Stimulated activated CD4-positive, alpha-beta T cell treated with anti-CD3 and anti-CD28 coated beads, Interleukin-4, amount 100 ng/mL, for 4 hours (primary cell): ENCODE measurements around the gene ZNF423.

ENCODE experiments used
- DNase-seq, 2 experiments: peaks; one replicate each; pipeline ENCODE4 v3.0.0-alpha.2; 2020

ZNF423 gene

GRCh38 chr16:49747654-49748053, 108.3 kb downstream of the ZNF423 start:
- DNase-seq = no peak

GRCh38 chr16:49746545-49746944, 109.4 kb downstream of the ZNF423 start:
- no peak for DNase-seq

GRCh38 chr16:49745311-49745747, 110.6 kb downstream of the ZNF423 start:
- DNase-seq = no peak

GRCh38 chr16:49744244-49745220, 111.4 kb downstream of the ZNF423 start:
- no peak for DNase-seq

GRCh38 chr16:49743658-49744057, 112.3 kb downstream of the ZNF423 start:
- DNase-seq = no peak

- DNase-seq = no peak
These were observed 112.8 kb downstream of the ZNF423 start for GRCh38 chr16:49743203-49743464.

GRCh38 chr16:49742428-49743202, 113.3 kb downstream of the ZNF423 start:
- no peak for DNase-seq

GRCh38 chr16:49740256-49740655, 115.7 kb downstream of the ZNF423 start:
- DNase-seq = no peak

- DNase-seq = no peak
These were observed 116.5 kb downstream of the ZNF423 start for GRCh38 chr16:49739381-49739780.

GRCh38 chr16:49738832-49739231, 117.1 kb downstream of the ZNF423 start:
- DNase-seq = no peak

- no peak for DNase-seq
These were observed 117.9 kb downstream of the ZNF423 start for GRCh38 chr16:49738001-49738400.

- no peak for DNase-seq
These were observed 118.4 kb downstream of the ZNF423 start for GRCh38 chr16:49737541-49737940.

GRCh38 chr16:49734331-49734730, 121.6 kb downstream of the ZNF423 start:
- DNase-seq = no peak

GRCh38 chr16:49733313-49734009, 122.5 kb downstream of the ZNF423 start:
- no peak for DNase-seq

- no peak for DNase-seq
These were observed 124.0 kb downstream of the ZNF423 start for GRCh38 chr16:49731911-49732310.

GRCh38 chr16:49730772-49731171, 125.1 kb downstream of the ZNF423 start:
- DNase-seq = no peak

GRCh38 chr16:49727611-49728010, 128.3 kb downstream of the ZNF423 start:
- no peak for DNase-seq

GRCh38 chr16:49726155-49726554, 129.8 kb downstream of the ZNF423 start:
- DNase-seq = no peak

GRCh38 chr16:49725651-49726050, 130.3 kb downstream of the ZNF423 start:
- no peak for DNase-seq

- DNase-seq = no peak
These were observed 131.1 kb downstream of the ZNF423 start for GRCh38 chr16:49724774-49725173.

GRCh38 chr16:49723310-49723709, 132.6 kb downstream of the ZNF423 start:
- no peak for DNase-seq

- DNase-seq = no peak
These were observed 135.7 kb downstream of the ZNF423 start for GRCh38 chr16:49720225-49720624.

- no peak for DNase-seq
These were observed 138.2 kb downstream of the ZNF423 start for GRCh38 chr16:49717689-49718088.
